CD4-positive, alpha-beta T cell (primary cell): ENCODE results near the gene NEB. TPM values are rescaled to one million over a fixed set of nuclear protein-coding genes. Genes with fewer than 3 reads are reported as not detected.

Source experiments
- ATAC-seq: fragments of 200-7000 bp; cut with Tn5 transposase; one replicate; pipeline ENCODE4 v1.10.0; 2022; ENCODE audit warnings: mild to moderate bottlenecking; ENCODE audit not compliant: poor library complexity
- CTCF ChIA-PET: fragments of 350-600 bp; sonication (Branson Sonifier 250); formaldehyde crosslinking; loops from one replicate; lab custom pipeline; 2021; ENCODE audit warnings: antibody characterized with exemption, inconsistent platforms; lab: Charles Lee
- POLR2A ChIA-PET: fragments of 350-600 bp; sonication (Branson Sonifier 250); formaldehyde crosslinking; loops from one replicate; lab custom pipeline; 2021; ENCODE audit warnings: antibody characterized with exemption, inconsistent platforms; lab: Charles Lee
- DNase-seq, 14 experiments: peaks; one replicate each; pipeline ENCODE4 v3.0.0-alpha.2; 2013 to 2020; ENCODE audit warnings: mixed read lengths in 2 of 14
- H3K27ac ChIP-seq, 2 donors: one replicate each; pipeline versions ENCODE4 v1.5.1 to v1.7.0; 2013; ENCODE audit warnings: low read length in 2 of 2, low read depth in 1 of 2, mild to moderate bottlenecking in 1 of 2
- H3K27me3 ChIP-seq, 2 experiments: 1 replicate in 1 of 2; 2 replicates in 1 of 2; pipeline versions ENCODE4 v1.6.1 to v1.7.0; 2013; ENCODE audit warnings: low read length in 2 of 2, control low read depth in 1 of 2, mild to moderate bottlenecking in 1 of 2, moderate library complexity in 1 of 2; ENCODE audit not compliant: insufficient read depth in 2 of 2, control insufficient read depth in 1 of 2
- H3K36me3 ChIP-seq: one replicate; pipeline ENCODE4 v1.6.1; 2013; ENCODE audit warnings: low read length, control low read depth; ENCODE audit not compliant: insufficient read depth
- H3K4me1 ChIP-seq: one replicate; pipeline ENCODE4 v1.6.1; 2013; ENCODE audit warnings: low read length, control low read depth; ENCODE audit not compliant: insufficient read depth
- H3K4me3 ChIP-seq: one replicate; pipeline ENCODE4 v1.5.1; 2013; ENCODE audit warnings: mild to moderate bottlenecking, low read length, moderate library complexity
- H3K9me3 ChIP-seq, 2 experiments: 1 replicate in 1 of 2; 2 replicates in 1 of 2; pipeline versions ENCODE4 v1.6.1 to v1.7.0; 2013; ENCODE audit warnings: low read length in 2 of 2, mild to moderate bottlenecking in 2 of 2, control low read depth in 1 of 2, moderate library complexity in 1 of 2; ENCODE audit not compliant: control insufficient read depth in 1 of 2, insufficient read depth in 1 of 2
- H3K27ac Mint-ChIP-seq: one replicate; pipeline ENCODE4 v1.8.0; 2020; ENCODE audit warnings: mixed read lengths
- H3K27me3 Mint-ChIP-seq: one replicate; pipeline ENCODE4 v1.8.0; 2021; ENCODE audit warnings: mixed read lengths
- H3K36me3 Mint-ChIP-seq: one replicate; pipeline ENCODE4 v1.8.0; 2021; ENCODE audit warnings: low read depth, mixed read lengths
- H3K4me1 Mint-ChIP-seq: one replicate; pipeline ENCODE4 v1.8.0; 2021; ENCODE audit warnings: low read depth, mixed read lengths
- H3K4me3 Mint-ChIP-seq: one replicate; pipeline ENCODE4 v1.8.0; 2020; ENCODE audit warnings: mild to moderate bottlenecking, mixed read lengths
- H3K9me3 Mint-ChIP-seq: one replicate; pipeline ENCODE4 v1.8.0; 2020; ENCODE audit warnings: mixed read lengths
- intact Hi-C, 2 experiments: fragments of 100-400 bp; cut with DNase I in 1 of 2; cut with micrococcal nuclease in 1 of 2; formaldehyde crosslinking; loops; one replicate each; pipeline versions ENCODE4 v1.15.1 to v1.9.0; 2023 to 2025; cut with DNase I, micrococcal nuclease
- total RNA-seq, 174 experiments: library from RNA in 2 of 174; stranded (reverse) in 2 of 174; gene quantifications; one replicate each; pipeline ENCODE4 v1.2.3 and lab custom pipeline; 2021 to 2026
- TF ChIP-seq, protein P1 (sequence below): fragments of 200-600 bp; IDR thresholded peaks from one replicate; pipeline ENCODE4 v1.8.0; 2022; ENCODE audit warnings: antibody characterized with exemption, mild to moderate bottlenecking

Gene NEB
- total RNA-seq, 2 experiments from 2014 or later = 1.2 to 1.8 TPM

GRCh38 chr2:151691631-151692030 is 42.6 kb downstream of the NEB start:
- no peaks in the 10 kb centered on the region for H3K36me3 ChIP-seq
- H3K9me3 ChIP-seq = no peaks in the 10 kb centered on the region
- TF ChIP-seq, protein P1, sequence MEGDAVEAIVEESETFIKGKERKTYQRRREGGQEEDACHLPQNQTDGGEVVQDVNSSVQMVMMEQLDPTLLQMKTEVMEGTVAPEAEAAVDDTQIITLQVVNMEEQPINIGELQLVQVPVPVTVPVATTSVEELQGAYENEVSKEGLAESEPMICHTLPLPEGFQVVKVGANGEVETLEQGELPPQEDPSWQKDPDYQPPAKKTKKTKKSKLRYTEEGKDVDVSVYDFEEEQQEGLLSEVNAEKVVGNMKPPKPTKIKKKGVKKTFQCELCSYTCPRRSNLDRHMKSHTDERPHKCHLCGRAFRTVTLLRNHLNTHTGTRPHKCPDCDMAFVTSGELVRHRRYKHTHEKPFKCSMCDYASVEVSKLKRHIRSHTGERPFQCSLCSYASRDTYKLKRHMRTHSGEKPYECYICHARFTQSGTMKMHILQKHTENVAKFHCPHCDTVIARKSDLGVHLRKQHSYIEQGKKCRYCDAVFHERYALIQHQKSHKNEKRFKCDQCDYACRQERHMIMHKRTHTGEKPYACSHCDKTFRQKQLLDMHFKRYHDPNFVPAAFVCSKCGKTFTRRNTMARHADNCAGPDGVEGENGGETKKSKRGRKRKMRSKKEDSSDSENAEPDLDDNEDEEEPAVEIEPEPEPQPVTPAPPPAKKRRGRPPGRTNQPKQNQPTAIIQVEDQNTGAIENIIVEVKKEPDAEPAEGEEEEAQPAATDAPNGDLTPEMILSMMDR = no peak
- no peak overlapping the region for H3K4me3 ChIP-seq
- intact Hi-C loops = no loop called here
- ChIA-PET POLR2A (no interaction called here), CTCF (no interaction called here)
- H3K27ac ChIP-seq = no peak overlapping the region
- Mint-ChIP-seq H3K4me1 (no peaks in the 10 kb centered on the region), H3K4me3 (no peak overlapping the region), H3K27me3 (no peaks in the 10 kb centered on the region), H3K9me3 (no peaks in the 10 kb centered on the region), H3K27ac (no peak overlapping the region), H3K36me3 (no peaks in the 10 kb centered on the region)
- no peak for DNase-seq
- no peaks in the 10 kb centered on the region for H3K4me1 ChIP-seq
- no peaks in the 10 kb centered on the region for H3K27me3 ChIP-seq
- ATAC-seq = no peak

DNA sequence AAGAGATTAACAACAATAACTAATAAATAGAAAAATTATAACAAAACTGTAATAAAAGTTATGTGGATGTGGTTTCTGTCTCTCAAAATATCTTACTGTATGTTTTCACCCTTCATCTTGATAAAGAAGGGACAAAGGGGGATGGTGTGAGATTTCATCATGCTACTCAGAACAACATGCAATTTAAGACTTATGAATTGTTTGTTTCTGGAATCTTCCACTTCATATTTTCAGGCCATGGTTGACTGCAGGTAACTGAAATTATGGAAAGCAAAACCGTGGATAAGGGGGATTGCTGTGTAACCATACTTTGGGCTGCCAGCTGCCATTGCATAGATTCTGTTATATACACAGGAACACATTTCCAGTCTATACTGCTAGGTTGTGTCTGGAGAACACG is 45.6 kb downstream of the NEB start:
- Mint-ChIP-seq H3K9me3 (no peaks in the 10 kb centered on the region), H3K4me3 (no peak overlapping the region), H3K27ac (no peak overlapping the region), H3K4me1 (no peaks in the 10 kb centered on the region), H3K36me3 (no peaks in the 10 kb centered on the region), H3K27me3 (no peaks in the 10 kb centered on the region)
- TF ChIP-seq, protein P1 = no peak
- H3K9me3 ChIP-seq = no peaks in the 10 kb centered on the region
- no peak overlapping the region for H3K4me3 ChIP-seq
- ChIA-PET POLR2A (no interaction called here), CTCF (no interaction called here)
- H3K27ac ChIP-seq = no peak overlapping the region
- no peak for ATAC-seq
- no peak for DNase-seq
- no peaks in the 10 kb centered on the region for H3K4me1 ChIP-seq
- H3K36me3 ChIP-seq = no peaks in the 10 kb centered on the region
- intact Hi-C loops = no loop called here
- no peaks in the 10 kb centered on the region for H3K27me3 ChIP-seq

DNA sequence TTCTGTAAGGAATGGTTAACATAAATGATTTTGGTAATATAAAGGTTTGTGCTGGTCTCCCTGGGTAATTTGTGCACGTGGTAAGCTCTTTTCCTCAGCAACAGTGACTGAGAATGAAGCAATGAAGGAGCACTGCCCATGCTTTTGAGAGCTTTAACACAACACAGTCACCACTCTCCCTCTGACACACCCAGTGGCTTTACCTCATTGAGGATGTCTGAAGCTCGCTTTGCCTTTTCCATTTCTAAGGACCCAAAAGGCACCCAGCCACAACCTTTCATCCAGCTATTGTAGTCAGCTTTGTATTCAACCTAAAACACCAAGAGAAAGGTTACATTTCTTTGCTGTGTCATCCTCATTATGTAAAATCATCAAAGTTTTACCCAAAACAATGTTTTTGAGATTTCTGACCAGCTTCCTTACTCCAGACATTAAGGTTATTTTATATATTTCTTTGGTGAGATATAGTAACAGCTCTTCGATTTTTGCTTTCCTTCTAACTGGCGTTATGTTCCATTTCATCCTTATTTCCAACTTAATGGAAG is 51.7 kb downstream of the NEB start:
- Histone ChIP-seq H3K27me3 (no peaks in the 10 kb centered on the region), H3K9me3 (no peaks in the 10 kb centered on the region), H3K36me3 (no peaks in the 10 kb centered on the region), H3K4me3 (no peak overlapping the region), H3K4me1 (no peaks in the 10 kb centered on the region), H3K27ac (no peak overlapping the region)
- intact Hi-C loops = no loop called here
- H3K4me1 Mint-ChIP-seq = no peaks in the 10 kb centered on the region
- DNase-seq = no peak
- H3K4me3 Mint-ChIP-seq = no peak overlapping the region
- ATAC-seq = no peak
- H3K27ac Mint-ChIP-seq = no peak overlapping the region
- ChIA-PET POLR2A (interaction anchor here (0.6 kb wide), 1 partner anchor 21 kb away, joined by 5 read pairs; no protein-coding TSS in a partner anchor), CTCF (no interaction called here)
- H3K27me3 Mint-ChIP-seq = no peaks in the 10 kb centered on the region
- TF ChIP-seq, protein P1 = no peak
- H3K9me3 Mint-ChIP-seq = no peaks in the 10 kb centered on the region
- no peaks in the 10 kb centered on the region for H3K36me3 Mint-ChIP-seq
